HG02938 (cell line): ENCODE measurements around the gene LDLRAD4.
A peak's percentile ranks its signal among the peaks of the same experiment; 100 is the strongest.
"Not testable (repeated sequence)": the region's sequence is repeated elsewhere in the genome, so short reads cannot be mapped to it uniquely, and the experiment has no call there.

Experiments
- ATAC-seq: cut with Tn5 transposase; IDR thresholded peaks from one replicate; pipeline ENCODE4 v1.9.1; 2021; ENCODE audit warnings: mild to moderate bottlenecking, moderate library complexity; ENCODE audit not compliant: unreplicated experiment

Gene LDLRAD4

DNA sequence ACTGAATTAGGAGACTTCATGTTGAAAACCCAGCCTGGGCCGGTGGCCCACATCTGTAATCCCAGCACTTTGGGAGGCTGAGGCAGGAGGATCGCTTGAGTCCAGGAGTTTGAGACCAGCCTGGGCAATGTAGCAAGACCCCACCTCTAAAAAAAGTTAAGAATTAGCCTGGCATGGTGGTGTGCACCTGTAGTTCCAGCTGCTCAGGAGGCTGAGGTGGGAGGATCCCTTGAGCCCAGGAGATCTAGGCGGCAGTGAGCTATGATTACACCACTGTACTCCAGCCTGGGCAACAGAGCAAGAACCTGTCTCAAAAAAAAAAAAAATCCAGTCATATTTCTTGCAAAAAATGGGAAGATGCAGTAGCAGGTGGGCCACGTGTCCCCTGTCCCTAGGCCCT lies 257.8 kb downstream of the LDLRAD4 start:
- ATAC-seq, result not testable (repeated sequence)

DNA sequence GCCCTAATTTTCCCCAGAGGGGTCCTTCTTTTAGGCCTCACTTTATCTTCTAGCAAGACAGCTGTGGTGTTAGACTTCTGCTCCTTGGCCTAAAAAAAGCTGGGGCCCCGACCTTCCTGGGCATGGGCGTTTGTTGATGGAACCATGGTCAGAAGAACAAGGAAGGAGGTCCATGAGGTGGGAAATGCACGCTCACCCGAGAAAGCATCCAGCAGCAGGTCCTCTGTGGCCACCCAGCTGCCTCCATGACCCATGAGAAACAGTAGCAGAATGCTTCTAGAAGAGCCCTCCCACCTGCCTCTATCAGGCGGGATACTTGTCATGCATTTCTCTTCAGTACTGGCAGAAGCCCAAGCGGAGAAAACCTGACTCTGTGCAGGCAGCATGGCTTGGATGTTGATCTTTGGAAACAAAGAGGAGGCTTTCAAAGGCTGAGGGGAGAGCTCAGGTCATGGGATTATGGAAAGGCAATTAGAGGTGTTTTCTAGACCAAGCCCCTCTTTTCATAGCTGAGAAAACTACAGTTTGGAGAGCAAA lies 258.7 kb downstream of the LDLRAD4 start:
- no peak for ATAC-seq

DNA sequence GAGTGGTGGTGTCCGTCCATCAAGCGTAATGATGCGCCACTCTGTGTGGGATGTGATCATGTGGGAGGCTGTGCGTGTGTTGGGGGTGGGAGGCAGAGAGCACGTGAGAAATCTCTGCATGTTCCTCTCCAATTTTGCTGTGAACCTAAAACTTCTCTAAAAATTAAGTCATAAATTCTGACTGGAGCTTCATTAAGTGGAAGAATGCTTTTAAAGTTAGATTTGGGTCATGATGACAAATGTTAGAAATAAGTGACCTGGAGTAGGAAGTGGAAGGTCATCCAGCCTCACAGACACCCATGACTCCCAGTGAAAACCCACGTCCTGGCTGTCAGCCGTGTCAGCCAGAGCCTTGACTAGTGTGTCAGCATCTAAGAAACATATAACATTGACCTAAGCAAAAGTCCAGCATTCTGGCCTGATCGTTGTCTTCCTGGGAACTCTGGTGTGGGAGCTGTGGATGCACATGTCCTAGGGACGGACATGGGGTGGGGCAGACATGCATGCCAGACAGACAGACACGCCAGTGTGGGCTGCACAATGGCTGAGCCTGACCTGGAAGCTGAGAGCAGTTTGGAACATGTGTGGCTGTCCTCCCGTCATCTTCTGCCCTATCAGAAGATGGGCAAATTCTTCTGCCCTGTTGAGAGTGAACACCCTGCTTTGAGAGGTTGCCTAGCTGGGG lies 262.2 kb downstream of the LDLRAD4 start:
- no peak for ATAC-seq

DNA sequence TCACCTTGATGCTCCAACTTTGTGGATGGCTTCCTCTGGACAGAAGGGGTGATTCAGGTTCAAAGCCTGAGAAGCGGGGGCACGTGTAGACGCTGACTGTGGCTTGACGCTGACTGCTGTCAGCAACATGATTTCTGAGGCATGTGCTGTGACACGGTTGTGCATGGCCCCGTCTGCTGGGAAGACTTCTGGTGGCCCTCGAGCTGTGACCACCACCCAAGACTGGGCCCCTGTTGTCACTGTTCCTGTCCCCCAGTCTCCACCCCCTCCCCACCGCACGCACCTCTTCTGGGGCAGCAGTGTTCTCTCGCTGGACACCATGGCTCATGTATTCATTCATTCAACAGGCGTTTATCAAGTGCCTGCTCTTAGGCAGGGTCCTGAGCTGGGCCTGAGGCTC lies 262.8 kb downstream of the LDLRAD4 start:
- no peak for ATAC-seq

DNA sequence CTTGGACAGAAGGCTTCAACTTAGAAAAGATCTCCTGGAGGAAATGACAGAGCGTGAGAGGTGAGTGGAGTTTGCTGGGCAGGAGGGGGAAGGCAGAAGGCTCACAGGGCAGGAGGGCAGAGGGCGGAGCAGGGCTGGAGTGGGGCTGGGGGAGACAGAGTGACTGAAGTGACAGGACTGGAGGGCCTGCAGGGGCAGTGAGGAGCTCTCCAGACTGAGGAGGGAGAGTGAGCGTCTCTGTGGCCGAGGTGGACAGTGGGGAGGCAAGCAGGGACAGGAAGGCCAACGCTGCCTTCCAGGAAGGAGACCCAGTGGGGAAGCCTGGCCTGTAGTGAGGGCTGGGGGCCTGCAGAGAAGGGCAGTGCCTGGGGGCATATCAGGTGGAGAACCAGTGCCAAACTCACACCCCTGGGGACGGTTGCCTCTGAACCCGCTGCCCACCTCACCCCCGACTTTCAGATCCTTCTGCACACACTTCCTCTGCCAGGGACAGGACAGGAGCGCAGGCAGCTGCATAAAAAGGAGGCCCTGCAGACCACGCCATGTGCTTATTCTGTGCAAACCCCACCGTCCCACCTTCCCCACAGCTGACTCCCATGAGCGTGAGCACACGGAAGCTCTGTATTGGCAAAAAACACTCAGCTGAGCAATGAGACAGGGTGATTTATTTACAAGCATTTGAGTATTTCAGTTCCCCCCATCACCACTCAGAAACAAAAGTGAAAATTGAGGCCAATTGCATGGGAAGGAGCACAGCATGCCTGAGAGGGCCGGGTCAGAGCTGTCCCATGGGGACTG lies 263.5 kb downstream of the LDLRAD4 start:
- peak; percentile 90 for ATAC-seq

DNA sequence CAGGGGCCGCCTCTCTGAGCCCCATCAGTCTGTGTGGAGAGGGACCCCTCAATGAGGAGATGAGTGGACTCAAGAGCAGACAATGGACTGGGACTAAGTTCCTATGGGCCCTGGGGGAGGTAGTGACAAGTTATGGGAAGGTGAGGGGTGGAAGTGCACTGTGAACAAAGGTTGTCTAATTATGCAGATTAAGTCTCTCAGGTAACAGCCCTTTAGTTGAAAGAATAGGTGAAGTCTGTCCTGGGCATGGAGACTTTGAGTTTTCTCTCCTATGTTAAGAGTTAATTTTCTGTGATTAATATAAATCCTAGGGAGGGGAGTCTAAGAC lies 264.0 kb downstream of the LDLRAD4 start:
- no peak for ATAC-seq

DNA sequence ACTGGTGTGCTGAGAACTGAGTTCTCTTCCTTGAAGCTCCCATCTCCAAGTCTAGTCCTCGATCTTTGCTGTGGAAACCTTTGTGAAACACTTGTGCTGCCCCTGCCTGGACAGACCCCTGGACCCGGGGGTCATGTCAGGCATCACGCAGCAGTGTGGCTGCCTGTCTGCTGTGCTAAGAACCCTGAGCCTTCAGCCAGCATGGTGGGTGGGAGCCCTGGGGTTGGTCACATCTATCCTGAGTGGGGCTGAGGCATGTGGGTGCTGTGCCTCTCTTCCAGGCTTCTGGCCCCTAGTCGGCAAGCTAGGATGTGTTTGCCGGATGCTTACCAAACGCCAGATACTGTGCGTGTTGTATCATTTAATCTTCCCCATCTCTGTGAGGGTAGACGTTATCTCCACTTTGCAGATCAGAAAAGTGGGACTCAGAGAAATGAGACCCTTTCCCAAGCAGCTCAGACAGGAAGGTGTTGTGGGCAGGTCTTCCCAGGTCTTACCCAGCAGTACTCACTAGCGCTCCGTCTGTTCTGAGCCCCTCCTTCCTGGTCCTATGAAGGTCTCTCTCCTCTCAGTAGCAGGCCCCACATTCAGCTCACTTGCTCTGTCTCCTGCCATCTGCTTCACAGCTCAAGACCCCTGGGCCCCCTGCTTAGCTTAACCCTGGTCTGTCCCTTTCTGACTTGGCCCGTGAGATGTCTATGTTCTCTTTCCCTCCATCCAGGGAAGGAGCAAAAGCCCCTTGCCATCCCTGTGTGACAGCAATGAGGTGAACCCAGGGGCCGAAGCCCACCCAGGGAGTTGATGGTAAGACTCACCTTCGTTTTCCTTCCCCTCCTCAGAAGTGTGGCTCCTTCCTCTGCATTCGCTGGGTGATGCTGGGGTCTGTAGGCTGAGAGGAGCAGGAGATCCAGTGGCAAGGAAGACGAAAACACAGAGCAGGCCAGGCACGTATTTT lies 265.0 kb downstream of the LDLRAD4 start:
- ATAC-seq, result no peak

DNA sequence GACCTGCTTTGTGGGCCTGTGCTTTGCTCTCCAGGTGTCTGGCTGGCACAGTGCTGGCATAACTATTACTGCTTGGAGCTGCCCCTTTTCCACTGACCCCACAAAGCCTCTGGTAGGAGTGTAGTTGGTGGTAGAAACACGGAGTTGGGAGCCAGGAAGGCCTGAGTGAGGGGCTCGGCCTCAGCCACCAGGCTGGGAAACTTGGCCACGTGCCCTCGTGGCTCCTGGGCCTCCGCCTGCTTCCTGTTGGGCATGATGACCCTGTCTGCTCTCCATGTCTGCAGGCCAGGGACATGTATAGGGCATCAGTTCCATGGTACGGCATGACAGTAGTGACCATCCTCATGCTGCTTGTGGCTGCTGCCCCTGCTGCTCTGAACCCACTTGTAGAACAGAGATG lies 266.6 kb downstream of the LDLRAD4 start:
- no peak for ATAC-seq

DNA sequence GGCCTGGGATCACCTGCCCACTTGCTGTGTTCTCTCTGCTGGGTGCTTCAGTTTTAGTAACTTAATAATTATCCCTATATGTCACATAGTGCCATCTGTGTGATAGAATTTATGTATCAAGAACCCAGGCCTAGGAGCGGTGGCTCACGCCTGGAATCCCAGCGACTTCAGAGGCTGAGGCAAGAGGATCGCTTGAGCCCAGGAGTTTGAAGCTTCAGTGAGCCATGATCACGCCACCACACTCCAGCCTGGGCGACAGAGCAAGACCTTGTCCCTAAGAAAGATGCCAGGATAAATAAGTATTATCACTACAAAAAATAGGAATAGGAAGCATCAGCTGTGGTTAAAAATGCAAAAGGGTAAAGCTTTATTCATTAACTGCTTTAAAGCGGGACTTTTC lies 267.0 kb downstream of the LDLRAD4 start:
- ATAC-seq, result no peak

DNA sequence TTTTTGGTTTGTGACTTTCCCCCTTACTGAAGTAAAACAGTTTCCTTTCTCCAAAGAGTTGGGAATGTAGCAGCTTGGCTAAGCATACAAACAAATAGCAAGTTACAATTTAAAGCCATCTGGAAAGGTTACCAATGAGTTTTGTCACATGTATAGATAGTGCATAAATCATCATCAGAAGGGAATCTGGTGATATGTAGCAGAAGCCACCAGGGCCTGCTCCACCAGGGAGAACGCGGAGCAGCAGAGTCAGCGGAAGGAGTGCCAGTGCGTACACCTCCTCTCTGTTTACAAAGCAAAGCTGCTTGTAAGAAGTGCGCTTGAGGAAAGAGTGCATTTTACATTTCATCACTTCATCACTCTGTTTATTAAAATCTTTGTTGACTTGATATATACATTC lies 267.7 kb downstream of the LDLRAD4 start:
- no peak for ATAC-seq

DNA sequence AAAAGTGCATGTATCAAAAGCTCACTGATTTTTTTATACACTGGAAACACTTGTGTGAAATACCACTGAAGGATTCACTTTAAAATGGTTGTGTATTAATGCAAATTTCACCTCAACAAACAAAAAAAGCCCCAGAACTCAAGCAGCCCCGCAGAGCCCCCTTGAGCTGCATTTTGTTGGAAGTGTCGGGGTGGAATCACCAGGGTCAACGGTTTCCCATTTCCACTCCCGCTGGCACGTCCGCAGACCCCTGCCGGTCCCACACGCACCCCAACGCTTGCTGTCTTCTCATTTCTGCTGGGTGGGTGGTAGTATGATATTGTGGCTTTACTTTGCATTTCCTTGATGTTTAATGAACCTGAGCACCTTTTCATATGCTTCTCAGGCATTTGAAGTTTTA lies 268.1 kb downstream of the LDLRAD4 start:
- no peak for ATAC-seq

DNA sequence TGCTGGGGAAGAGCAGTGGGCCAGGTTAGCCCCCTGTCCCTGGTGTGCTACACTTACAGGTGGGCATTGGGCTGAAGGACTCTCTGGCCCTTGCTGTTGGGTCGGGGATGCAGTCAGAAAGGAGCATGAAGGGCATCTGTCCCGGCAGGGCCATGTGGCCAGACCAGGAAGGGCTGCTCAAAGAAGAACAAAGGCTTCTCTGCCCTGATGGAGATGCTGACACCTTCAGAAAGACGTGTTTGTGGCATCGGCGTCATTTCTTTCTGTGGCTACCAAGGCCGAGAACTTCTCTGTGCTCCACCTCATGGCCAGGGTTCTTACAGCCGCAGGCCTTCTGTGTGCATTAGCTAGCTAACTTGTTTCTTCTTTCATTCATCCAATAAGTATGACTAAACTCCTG lies 268.7 kb downstream of the LDLRAD4 start:
- no peak for ATAC-seq

DNA sequence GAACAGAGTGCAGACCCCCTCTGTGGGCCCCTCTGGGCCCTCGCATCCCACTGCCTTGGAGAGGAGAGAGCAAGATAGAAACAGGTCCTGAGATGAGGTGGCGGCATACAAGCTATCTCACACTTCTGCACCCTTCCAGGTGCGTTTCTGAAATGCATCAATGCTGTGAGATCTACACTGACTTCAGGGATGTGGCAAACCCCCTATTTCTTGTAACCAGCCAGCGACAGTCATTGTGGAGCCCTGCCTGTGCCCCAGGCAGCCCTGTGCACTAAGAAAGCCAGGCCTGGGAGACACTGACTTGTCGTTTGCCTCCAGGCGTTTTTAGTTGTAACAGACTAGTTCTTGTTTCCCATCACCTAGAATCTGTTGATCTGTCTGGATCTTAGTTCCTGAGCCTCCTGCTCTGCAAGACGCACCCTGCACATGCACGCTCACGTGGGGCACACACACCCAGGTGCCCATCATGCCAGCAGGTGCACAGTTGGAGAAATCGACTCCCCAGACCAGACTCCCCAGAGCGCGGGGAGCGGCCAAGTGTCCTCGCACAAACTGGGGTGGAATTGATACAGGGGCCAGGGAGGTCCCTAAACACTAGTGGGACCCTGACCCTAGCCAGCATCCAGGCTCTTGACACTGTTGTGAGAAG lies 269.8 kb downstream of the LDLRAD4 start:
- ATAC-seq, result no peak

DNA sequence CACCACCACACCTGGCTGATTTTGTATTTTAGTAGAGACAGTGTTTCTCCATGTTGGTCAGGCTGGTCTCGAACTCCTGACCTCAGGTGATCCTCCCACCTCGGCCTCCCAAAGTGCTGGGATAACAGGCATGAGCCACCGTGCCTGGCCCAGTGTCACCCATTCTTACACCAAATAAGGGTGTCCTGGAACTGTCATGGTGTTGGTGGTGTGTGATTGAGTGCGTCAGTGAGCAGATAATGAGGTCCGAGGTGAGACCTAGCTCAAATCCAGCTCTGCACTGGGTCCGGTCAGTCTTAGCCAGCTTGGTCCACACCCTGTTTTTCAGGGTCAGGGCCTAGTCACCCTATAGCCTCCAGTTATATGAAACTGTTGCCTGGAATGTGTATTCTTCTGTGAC lies 270.7 kb downstream of the LDLRAD4 start:
- not testable (repeated sequence) for ATAC-seq

DNA sequence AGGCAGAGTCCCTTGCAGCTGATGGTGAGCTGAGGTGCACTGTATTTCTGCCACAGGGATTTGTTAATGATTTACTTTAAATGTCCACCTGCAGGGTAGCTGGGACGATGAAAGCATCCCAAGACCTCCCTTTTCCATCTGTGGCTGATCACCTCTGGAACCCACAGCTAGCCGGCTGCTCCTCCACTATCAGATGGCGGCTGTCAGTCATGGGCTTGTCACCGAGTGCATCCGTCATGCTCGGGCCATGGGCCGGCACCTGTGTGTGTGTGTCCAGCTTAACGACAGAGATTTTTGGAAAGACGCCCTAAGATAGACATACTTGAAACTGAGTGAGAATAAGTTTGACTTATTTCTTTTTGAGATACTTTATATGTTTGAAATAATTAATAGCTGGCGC lies 272.6 kb downstream of the LDLRAD4 start:
- ATAC-seq, result no peak

DNA sequence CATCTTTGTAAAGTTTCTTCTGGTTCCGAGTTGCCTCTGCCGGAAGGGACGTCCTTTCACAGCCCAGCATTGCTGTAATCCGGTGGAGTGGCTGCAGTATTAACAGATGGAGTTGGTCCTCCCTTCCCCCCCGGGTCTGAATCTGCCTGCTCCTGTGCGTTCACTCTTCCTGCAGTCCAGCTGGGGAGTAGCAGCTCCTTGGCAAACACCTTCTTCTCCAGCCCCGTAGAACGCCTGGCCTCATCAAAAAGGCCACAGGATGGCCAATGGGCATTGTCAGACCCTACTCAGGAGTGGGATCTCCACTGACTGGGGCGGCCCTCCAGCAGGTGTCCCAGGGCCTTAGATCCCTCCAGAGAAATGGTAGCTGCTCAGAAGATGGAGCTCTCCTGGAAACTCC lies 273.8 kb downstream of the LDLRAD4 start:
- no peak for ATAC-seq

DNA sequence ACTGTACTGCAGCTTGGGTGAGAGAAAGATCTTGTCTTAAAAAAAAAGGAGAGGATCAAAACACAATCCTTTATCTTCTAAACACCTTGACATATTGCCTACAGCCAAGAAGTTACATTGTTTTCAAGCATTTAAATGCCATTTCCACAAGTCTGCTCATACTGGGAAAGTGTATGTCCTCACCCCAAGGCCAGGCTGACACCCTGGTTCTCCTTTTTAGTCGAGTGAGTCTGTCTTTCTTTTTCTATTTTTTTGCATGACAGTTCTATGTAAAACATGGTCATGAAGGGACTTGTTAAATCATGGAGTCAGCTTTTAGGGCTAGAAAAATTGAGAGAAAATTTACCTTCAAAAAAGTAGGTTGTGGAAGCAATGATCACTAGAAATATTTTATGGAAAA lies 274.5 kb downstream of the LDLRAD4 start:
- ATAC-seq, result no peak

DNA sequence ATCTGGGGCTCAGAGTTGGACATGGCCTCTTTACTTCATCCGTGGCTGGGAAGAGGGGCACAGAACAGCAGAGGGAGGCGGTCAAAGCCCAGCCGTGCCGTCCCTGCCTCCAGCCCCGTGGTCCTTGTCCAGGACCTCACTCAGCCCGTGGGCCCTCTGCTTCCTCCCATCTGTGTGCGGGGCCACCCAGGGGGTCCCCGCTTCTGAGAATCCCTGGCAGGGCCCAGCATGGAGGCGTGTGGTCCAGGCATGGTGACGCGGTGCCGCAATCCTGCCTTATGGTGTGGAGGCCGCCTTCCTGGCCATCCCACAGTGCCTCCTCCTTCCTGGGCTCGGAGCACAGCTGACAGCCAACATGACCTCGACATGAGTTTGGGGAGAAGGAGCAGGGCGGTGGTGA lies 275.2 kb downstream of the LDLRAD4 start:
- ATAC-seq, result no peak

DNA sequence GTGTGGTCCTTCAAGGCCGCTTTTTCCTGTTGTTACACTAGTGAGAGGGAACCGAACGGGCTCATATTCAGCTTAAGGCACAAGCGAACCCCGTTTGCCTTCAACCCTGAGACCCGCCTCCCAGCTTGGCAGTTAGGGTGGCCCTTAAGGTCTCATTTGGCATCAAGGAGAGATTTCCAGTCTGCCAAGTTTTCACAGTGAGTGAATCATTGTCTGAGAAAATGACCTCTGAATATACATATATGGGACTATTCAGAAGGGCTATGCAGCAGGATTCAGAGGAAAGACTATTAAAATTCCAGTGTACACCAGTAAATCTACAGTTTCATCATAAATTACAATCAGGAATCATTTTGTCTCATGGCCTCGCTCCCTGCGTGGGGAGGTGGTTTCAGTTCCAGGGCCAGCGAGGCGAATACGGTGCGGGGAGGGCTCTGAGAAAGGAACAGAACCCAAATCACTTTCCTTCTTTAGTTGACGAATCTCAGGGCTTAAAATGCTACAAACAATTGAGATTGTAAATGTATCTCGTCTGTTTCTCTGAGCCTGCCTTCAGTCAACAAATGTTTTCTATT lies 276.4 kb downstream of the LDLRAD4 start:
- ATAC-seq, result no peak

DNA sequence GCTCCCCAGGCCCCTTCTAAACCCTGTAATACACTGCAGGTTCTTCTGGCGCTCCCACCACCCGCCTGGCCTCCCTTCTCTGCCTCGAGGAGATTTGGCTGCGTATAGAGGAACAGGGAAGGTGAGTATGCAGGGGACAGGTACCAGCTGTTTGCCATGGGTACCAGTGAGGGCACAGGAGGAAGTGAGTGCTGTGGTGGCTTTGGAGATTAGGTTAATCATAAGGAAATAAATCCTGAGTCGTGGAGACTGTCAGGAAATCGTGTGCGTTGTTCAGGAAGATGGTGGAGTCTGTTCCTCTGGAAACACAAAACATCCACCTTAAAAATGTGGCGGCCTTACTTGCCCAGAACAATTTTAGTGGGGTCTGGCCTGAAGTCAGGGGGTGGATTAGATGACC lies 277.4 kb downstream of the LDLRAD4 start:
- no peak for ATAC-seq
